Coronary artery (tissue), 2 donors: ENCODE measurements around the gene SLC4A7.

Source experiments
- DNase-seq: peaks from one replicate; pipeline ENCODE4 v3.0.0-alpha.2; 2017; ENCODE audit warnings: low spot score
- H3K27ac ChIP-seq, 2 donors: fragments of 200-600 bp; sonication (generic); one replicate each; pipeline ENCODE4 v1.5.1; 2016 to 2019
- H3K4me3 ChIP-seq: fragments of 200-600 bp; sonication (generic); 2 replicates; pipeline ENCODE4 v1.5.1; 2016; ENCODE audit warnings: mild to moderate bottlenecking, moderate library complexity
- CTCF ChIP-seq: fragments of 200-600 bp; sonication (generic); IDR thresholded peaks from one replicate; pipeline ENCODE4 v1.5.1; 2019; ENCODE audit warnings: antibody characterized with exemption

The SLC4A7 gene

GRCh38 chr3:27358372-27358771 lies 125.8 kb downstream of the SLC4A7 start:
- Histone ChIP-seq H3K4me3 (no peak overlapping the region), H3K27ac (no peak overlapping the region)
- DNase-seq: no peak
- no peak for TF ChIP-seq CTCF

GRCh38 chr3:27357665-27358258 lies 126.4 kb downstream of the SLC4A7 start:
- H3K27ac ChIP-seq: no peak overlapping the region
- H3K4me3 ChIP-seq: no peak overlapping the region
- TF ChIP-seq CTCF: peak; percentile 26
- DNase-seq: no peak

- H3K27ac ChIP-seq: no peak overlapping the region
- no peak for DNase-seq
- H3K4me3 ChIP-seq: no peak overlapping the region
- no peak for TF ChIP-seq CTCF
Measured at GRCh38 chr3:27356976-27357375, 127.2 kb downstream of the SLC4A7 start.

- TF ChIP-seq CTCF: no peak
- no peak for DNase-seq
- Histone ChIP-seq H3K27ac (no peak overlapping the region), H3K4me3 (no peak overlapping the region)
Measured at GRCh38 chr3:27354588-27355203, 129.5 kb downstream of the SLC4A7 start.

GRCh38 chr3:27354161-27354560 lies 130.0 kb downstream of the SLC4A7 start:
- Histone ChIP-seq H3K27ac (no peak overlapping the region), H3K4me3 (no peak overlapping the region)
- DNase-seq: no peak
- no peak for TF ChIP-seq CTCF

- no peak for TF ChIP-seq CTCF
- no peak overlapping the region for H3K4me3 ChIP-seq
- H3K27ac ChIP-seq: no peak overlapping the region
- no peak for DNase-seq
Measured at GRCh38 chr3:27353221-27353620, 131.0 kb downstream of the SLC4A7 start.

GRCh38 chr3:27352047-27352446 lies 132.1 kb downstream of the SLC4A7 start:
- TF ChIP-seq CTCF: no peak
- Histone ChIP-seq H3K4me3 (no peak overlapping the region), H3K27ac (no peak overlapping the region)
- DNase-seq: no peak
